NCI-H2107 treated with DMSO at 0.1 percent for 48 hours (cell line): Measurements from ENCODE around the gene ADIPOR2.
"Not testable (repeated sequence)": the region's sequence is repeated elsewhere in the genome, so short reads cannot be mapped to it uniquely, and the experiment has no call there.

Experiments
- DNase-seq: peaks from one replicate; lab custom pipeline; 2025; ENCODE audit not compliant: unreplicated experiment; lab: John Stamatoyannopoulos, UW

The ADIPOR2 gene

DNA sequence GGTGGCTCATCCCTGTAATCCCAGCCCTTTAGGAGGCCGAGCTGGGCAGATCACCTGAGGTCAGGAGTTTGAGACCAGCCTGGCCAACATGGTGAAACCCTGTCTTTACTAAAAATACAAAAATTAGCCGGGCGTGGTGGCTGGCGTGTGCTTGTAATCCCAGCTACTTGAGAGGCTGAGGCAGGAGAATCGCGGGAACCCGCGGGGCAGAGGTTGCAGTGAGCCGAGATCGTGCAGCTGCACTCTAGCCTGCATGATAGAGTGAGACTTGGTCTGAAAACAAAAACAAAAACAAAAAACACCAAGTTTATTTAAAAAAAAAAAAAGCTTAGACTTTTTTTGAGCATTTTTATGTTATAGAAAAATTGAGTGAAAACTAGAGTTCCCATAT is 40.8 kb downstream of the ADIPOR2 start:
- not testable (repeated sequence) for DNase-seq

- DNase-seq: no peak
Measured at GRCh38 chr12:1732914-1733313, 42.0 kb downstream of the ADIPOR2 start.

DNA sequence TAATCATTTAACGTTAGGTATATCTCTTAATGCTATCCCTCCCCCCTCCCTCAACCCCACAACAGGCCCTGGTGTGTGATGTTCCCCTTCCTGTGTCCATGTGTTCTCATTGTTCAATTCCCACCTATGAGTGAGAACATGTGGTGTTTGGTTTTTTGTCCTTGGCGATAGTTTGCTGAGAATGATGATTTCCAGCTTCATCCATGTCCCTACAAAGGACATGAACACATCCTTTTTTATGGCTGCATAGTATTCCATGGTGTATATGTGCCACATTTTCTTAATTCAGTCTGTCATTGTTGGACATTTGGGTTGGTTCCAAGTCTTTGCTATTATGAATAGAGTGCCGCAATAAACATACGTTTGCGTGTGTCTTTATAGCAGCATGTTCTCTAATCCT is 42.8 kb downstream of the ADIPOR2 start:
- not testable (repeated sequence) for DNase-seq

DNA sequence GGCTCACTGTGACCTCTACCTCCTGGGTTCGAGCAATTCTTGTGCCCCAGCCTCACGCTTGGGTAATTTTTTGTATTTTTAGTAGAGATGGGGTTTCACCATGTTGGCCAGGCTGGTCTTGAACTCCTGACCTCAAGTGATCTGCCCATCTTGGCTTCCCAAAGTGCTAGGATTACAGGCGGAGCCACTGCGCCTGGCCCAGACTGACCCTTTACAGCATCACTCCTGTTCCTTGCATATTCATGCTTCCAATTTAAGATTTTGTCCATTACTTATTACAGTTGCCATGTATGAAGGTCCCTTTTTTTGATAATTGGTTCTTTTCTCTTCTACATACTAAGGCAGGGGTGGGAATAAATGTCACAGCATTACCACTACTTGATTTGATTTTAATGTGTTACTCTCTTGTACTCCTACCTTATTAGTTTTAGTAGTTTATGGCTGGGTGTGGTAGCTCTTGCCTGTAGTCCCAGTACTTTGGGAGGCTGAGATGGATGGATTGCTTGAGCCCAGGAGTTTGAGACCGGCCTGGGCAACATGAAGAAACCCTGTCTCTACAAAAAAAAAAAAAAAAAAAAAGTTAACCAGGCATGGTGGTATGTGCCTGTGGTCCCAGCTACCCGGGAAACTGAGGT is 46.9 kb downstream of the ADIPOR2 start:
- no peak for DNase-seq

DNA sequence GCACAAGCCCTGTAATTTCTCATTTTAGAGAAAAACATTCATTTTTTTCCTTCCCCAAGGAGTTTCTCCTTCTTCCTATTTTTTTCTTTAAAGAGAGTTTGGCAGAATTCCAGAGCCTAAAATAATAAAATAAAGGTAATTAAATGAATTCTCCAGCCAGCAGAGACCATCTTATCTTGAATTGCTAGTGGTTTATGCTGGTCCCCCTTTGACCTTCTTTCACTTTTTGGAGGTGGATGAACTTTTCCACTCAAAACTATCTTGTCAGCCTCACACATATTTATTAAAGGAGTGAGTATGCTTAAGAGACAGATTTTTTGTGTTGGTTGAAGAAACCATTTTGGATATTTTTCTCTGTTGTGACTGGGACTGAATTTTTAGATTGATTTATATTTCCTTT is 47.6 kb downstream of the ADIPOR2 start:
- DNase-seq: no peak

DNA sequence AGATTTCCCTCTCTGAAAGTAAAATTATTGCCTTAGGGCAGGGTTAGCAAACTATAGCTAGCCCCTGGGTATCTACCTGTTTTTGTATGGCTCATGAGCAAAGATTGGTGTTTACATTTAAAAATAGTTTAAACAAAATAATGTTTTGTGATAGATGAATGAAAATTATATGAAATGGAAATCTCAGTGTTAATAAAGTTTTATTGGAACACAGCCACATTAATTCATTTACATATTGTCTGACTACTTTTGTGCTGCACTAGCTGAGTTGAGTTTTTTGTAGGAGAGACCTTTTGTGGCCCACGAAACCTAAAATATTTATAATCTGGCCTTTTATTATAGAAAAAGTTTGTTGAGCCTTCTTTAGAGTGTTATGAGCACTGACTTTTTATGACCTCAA is 48.5 kb downstream of the ADIPOR2 start:
- no peak for DNase-seq

DNA sequence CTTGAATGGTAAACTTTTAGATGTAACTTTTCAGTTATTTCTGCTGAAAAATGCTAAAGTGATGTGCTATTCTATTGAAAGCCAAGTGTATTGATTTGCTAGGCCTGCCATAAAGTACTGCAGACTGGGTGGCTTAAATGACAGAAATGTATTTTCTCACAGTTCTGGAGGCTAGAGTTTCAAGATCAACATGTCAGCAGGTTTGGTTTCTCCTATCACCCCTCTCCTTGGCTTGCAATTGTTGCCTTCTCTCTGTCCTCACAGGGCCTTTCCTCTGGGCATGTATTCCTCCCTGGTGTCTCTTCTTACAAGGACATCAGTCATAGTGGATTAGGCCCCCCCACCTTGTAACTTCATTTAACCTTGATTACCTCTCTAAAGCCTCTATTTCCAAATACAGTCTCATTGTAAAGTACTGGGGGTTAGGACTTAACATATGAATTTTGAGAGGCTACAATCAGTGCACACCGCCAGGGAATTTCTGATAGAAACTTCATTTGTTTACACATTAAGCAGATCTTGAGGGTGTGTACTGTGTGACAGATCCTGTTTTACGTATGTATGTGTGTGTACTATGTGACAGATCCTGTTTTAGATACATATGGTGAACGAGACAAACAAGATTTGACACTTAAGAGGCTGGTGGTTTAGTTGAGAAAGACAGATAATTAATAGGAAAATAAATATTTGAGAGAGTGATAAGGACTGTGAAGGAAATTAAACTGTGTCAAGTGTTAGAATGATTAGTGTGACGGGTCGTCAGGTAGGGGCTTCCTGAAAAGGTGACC is 49.5 kb downstream of the ADIPOR2 start:
- DNase-seq: no peak

DNA sequence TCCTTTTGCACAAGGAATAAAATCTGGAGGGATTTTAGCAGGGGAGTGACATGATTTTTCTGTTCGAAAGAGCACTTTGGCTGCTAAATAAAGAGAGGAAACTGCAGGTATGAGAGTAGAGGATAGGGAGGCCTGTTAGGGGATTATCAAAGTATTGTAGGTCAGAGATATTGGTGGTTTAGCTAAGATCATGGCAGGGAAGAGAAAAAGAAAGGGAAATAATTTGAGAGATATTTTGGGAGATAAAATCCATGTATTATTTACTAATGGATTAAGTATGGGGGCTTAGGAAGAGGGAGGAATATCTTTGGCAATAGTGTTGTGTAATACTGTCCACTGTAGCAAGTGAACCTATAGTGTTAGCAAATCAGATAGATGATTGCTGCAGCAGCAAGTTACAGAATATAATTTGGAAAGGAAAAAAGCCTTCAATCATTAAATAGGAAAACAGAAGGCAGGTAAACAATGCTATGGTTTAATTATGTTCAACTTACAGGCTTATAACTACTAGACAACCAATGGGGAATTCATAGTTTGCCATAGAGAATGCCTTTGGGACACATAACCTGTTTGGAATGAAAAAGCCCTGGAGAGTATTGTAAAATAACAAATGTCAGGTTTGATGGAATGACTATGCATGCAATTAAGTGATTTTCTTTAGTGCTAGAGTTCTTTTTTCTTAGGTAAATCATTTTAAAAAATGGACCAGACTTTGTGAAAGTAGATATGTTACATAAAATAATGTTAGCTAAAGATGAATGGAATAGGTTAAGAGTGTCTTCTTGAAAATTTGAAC is 50.5 kb downstream of the ADIPOR2 start:
- DNase-seq: no peak

DNA sequence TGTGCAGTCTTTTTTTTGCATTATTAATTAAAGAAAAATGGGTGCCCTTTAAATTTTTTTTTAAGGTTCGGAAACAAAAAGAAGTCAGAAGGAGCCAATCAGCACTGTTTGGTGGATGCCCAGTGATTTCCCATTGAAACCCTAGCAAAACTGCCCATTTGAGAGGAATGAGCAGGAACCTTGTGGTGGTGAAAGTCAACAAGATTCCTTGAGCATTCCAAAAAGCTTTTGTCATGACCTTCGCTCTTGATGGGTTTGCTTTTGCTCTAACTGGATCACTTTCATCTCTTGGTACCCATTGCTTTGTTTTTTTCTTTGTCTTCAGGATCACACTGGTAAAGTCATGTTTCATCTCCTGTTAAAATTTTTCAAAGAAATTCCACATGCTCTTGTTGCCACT is 54.1 kb downstream of the ADIPOR2 start:
- no peak for DNase-seq

DNA sequence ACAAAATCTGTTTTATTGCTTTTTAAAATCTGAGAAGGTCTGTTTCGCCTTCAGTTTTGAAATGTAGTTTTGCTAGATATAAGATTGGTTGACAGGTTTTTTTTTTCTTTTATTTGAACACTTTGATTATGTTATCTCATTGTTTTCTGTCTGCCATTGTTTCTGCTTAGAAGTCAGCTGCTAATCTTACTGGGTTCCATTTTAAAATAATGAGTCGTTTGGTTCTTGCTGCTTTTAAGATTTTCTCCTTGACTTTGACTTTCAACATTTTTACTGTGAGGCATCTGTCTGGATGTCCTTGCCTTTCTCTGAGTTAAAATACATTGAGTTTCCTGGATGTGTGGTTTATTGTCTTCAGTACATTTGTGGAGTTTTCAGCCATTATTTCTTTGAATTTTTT is 56.7 kb downstream of the ADIPOR2 start:
- no peak for DNase-seq

DNA sequence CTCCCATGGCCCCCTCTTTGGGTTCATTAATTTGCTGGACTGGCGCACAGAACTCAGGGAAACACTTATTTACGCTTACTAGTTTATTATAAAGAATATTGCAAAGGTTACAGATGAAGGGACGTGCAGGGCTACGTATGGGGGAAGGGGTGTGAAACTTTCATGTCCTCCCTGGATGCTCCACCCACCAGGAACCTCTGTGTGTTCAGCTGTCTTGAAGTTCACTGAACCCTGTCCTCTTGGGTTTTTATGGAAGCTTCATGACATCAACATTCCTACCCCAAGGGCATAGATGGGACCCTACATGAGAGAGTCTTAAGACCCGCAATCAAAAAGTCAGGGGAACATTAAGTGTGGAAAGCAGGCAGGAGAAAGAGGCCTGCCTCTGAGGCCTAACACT is 58.1 kb downstream of the ADIPOR2 start:
- DNase-seq: no peak

DNA sequence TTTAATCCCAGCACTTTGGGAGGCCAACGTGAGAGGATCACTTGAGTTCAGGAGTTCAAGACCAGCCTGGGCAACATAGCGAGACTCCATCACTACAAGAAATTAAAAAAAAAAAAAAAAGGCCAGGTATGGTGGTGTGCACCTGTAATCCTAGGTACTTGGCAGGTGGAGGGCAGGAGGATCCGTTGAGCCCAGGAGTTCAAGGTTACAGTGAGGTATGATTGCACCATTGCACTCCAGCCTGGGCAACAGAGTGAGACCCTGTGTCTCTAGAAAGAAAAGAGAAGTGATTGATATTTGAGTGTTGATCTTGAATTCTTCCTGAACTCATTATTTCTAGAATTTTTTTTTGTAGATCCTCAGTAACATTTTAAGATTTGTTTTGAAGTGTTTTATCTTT is 59.4 kb downstream of the ADIPOR2 start:
- DNase-seq: no peak

DNA sequence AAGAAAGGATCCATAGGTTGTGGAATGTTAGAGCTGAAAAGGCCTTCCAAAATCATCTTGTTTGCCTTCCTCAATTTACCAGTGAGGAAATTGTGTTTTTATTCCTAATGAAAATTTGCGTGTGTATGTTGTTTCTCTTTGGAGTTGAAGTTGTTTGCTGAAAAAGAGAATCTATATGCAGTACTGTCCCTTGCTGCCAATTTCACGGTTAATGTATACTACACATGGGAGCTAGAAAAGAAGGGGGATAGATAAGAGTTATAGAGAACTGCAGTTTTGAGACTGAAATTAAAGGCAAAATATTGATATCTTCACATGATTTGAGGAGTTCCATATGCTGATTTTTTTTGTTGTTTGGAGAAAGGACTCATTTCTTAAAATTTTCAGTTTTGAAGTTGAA is 67.5 kb downstream of the ADIPOR2 start:
- DNase-seq: no peak

DNA sequence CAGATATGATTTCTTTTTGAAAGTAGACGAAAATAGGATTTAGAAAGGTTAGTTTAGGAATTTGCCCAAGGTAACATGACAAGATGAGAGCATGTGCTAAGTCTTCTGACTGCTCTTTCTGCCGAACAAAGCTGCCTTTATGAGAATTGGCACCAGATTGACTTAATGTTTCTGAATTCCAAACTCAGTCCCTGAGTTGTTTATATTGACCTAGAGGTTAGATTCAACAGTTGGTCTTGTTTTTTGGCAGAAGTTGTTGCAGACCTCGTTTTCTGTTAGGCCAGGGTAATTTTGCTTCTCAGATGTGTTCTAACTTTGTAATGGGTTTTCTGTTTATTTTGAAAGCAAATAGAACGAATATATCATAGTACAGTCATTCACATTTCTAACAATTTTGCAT is 68.0 kb downstream of the ADIPOR2 start:
- DNase-seq: no peak

DNA sequence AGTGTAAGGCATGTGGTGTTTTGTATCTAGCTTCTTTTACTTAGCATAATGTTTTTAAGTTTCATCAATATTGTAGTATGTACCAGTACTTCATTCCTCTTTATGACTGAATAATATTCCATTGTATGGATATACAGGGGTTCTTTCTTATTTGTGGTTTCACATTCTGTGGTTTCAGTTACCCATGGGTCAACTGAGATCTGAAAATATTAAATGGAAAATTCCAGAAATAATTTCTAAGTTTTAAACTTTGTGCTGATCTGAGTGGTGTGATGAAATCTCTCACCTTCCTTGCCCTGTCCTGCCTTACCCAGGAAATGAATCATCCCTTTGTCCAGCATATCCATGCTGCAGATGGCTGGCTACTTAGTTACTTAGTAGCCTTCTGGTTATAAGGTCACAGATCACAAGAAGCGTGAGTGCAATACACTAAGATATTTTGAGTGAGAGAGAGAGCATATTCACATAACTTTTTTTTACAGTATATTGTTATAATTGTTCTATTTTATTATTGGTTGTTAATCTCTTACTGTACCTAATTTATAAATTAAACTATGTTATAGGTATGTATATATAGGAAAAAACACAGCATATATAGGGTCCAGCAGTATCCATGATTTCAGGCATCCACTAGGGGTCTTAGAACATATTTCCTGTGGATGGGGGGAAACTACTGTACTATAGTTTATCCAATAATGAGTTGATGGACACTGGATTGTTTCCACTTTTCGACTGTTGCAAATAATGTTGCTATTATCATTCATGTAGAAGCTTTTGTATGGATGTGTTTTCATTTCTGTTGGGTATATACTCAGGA is 69.9 kb downstream of the ADIPOR2 start:
- DNase-seq: no peak

GRCh38 chr12:1761857-1762256 is 71.0 kb downstream of the ADIPOR2 start:
- DNase-seq: no peak

GRCh38 chr12:1763153-1763552 is 72.3 kb downstream of the ADIPOR2 start:
- DNase-seq: no peak

GRCh38 chr12:1766110-1766509 is 75.2 kb downstream of the ADIPOR2 start:
- DNase-seq: no peak

DNA sequence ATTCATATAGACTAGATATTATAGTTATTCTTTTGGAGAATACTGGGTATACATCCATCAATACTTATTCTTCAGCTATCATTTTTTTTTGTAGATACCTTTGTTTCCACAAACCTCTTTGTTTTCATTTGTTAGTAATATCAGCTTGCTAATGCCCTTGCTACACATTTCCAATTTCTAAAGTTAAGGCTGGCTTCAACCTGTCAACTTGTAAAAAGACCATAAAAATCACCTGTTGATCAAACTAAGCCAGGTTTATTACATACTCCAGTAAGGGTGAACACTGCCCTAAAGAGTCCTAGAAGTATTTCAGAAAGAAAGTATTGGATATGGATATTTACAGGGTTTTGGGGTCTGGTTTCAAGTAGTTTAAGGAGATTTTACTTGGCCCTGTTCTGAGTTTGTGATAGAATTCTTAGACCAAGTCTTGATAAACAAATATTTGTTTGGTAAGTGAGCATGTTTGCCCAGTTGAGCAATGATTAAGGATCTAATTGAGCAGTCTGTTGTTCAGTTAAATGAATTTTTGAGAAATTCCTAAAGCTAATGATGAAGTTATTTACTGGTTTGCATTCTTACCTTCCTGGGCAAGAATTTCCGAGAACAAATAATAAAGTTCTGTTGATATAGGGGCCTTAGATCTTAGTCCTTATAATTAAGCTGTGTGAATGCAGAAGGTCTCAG is 76.7 kb downstream of the ADIPOR2 start:
- DNase-seq: no peak

- DNase-seq: no peak
Measured at GRCh38 chr12:1768615-1769014, 77.7 kb downstream of the ADIPOR2 start.
